NCI-H128 (cell line): ENCODE data around the gene CNBD2.
A peak's percentile ranks its signal among the peaks of the same experiment; 100 is the strongest.
"Not testable (repeated sequence)": the region's sequence is repeated elsewhere in the genome, so short reads cannot be mapped to it uniquely, and the experiment has no call there.

Experiments
- DNase-seq: peaks from one replicate; lab custom pipeline; 2025; ENCODE audit not compliant: unreplicated experiment; lab: John Stamatoyannopoulos, UW

The CNBD2 gene

GRCh38 chr20:36018208-36018988, 50.0 kb downstream of the CNBD2 start:
- no peak for DNase-seq

- not testable (repeated sequence) for DNase-seq
Measured at GRCh38 chr20:36026131-36026530, 57.7 kb downstream of the CNBD2 start.

GRCh38 chr20:36028106-36028808, 59.9 kb downstream of the CNBD2 start:
- no peak for DNase-seq

- no peak for DNase-seq
Measured at GRCh38 chr20:36030149-36030548, 61.8 kb downstream of the CNBD2 start.

- no peak for DNase-seq
Measured at GRCh38 chr20:36031806-36032205, 63.4 kb downstream of the CNBD2 start.

GRCh38 chr20:36034875-36035274, 66.5 kb downstream of the CNBD2 start:
- no peak for DNase-seq

- DNase-seq: no peak
Measured at GRCh38 chr20:36035745-36036144, 67.4 kb downstream of the CNBD2 start.

GRCh38 chr20:36036688-36037087, 68.3 kb downstream of the CNBD2 start:
- DNase-seq: no peak

- DNase-seq: no peak
Measured at GRCh38 chr20:36040571-36040970, 72.2 kb downstream of the CNBD2 start.

- DNase-seq: no peak
Measured at GRCh38 chr20:36043441-36043840, 75.1 kb downstream of the CNBD2 start.

GRCh38 chr20:36043892-36044515, 75.6 kb downstream of the CNBD2 start:
- DNase-seq: no peak

- DNase-seq: no peak
Measured at GRCh38 chr20:36045373-36045714, 77.0 kb downstream of the CNBD2 start.

- DNase-seq: not testable (repeated sequence)
Measured at GRCh38 chr20:36046073-36046798, 77.8 kb downstream of the CNBD2 start.

- not testable (repeated sequence) for DNase-seq
Measured at GRCh38 chr20:36049408-36049807, 81.0 kb downstream of the CNBD2 start.

GRCh38 chr20:36050436-36051317, 82.3 kb downstream of the CNBD2 start:
- peak; percentile 86 for DNase-seq

- no peak for DNase-seq
Measured at GRCh38 chr20:36051318-36052116, 83.1 kb downstream of the CNBD2 start.

- DNase-seq: no peak
Measured at GRCh38 chr20:36052117-36052513, 83.7 kb downstream of the CNBD2 start.

- DNase-seq: not testable (repeated sequence)
Measured at GRCh38 chr20:36053863-36054518, 85.6 kb downstream of the CNBD2 start.

- no peak for DNase-seq
Measured at GRCh38 chr20:36055145-36055544, 86.8 kb downstream of the CNBD2 start.
